Brain microvascular endothelial cell (primary cell): ENCODE data around the gene ENPEP.
"Not testable (repeated sequence)": the region's sequence is repeated elsewhere in the genome, so short reads cannot be mapped to it uniquely, and the experiment has no call there.

Source experiments
- DNase-seq: peaks from one replicate; pipeline ENCODE4 v3.0.0-alpha.2; 2020
- H3K27ac ChIP-seq: fragments of 250-450 bp; sonication (Bioruptor Pico); 2 replicates; pipeline ENCODE4 v1.5.1; 2020; ENCODE audit warnings: mild to moderate bottlenecking, moderate library complexity
- H3K27me3 ChIP-seq: fragments of 250-450 bp; sonication (Bioruptor Pico); replicated peaks from 2 replicates; pipeline ENCODE4 v1.5.1; 2020; ENCODE audit warnings: mild to moderate bottlenecking
- H3K36me3 ChIP-seq: fragments of 250-450 bp; sonication (Bioruptor Pico); replicated peaks from 2 replicates; pipeline ENCODE4 v1.5.1; 2020; ENCODE audit warnings: mild to moderate bottlenecking
- H3K4me3 ChIP-seq: 2 replicates; pipeline ENCODE4 v1.5.1; 2011; ENCODE audit warnings: low read depth, mild to moderate bottlenecking, control low read depth, low read length, moderate library complexity
- CTCF ChIP-seq: IDR thresholded peaks from 2 replicates; pipeline ENCODE4 v1.5.1; 2011; ENCODE audit warnings: low read depth, mild to moderate bottlenecking, moderate library complexity, low read length, control low read depth, inconsistent platforms; ENCODE audit errors: missing control alignments
- in situ Hi-C: cut with HindIII; loops from 2 replicates; pipeline ENCODE4 v1.10.0; 2017; ENCODE audit warnings: low sequenced_read_pairs, low pct_ligation_motif_present

ENPEP gene

GRCh38 chr4:110472583-110473329 is 3.2 kb upstream of the ENPEP start:
- Histone ChIP-seq H3K4me3 (no peak overlapping the region), H3K27ac (no peak overlapping the region), H3K36me3 (no peaks in the 10 kb centered on the region), H3K27me3 (no peaks in the 10 kb centered on the region)
- DNase-seq, result no peak
- in situ Hi-C loops, result no loop called here
- no peak for TF ChIP-seq CTCF

- Histone ChIP-seq H3K27ac (no peak overlapping the region), H3K4me3 (no peak overlapping the region), H3K27me3 (no peaks in the 10 kb centered on the region), H3K36me3 (no peaks in the 10 kb centered on the region)
- in situ Hi-C loops, result no loop called here
- TF ChIP-seq CTCF, result no peak
- DNase-seq, result no peak
These were observed 1.5 kb upstream of the ENPEP start for GRCh38 chr4:110474481-110474880.

- H3K27ac ChIP-seq, H3K27me3 ChIP-seq, H3K36me3 ChIP-seq, DNase-seq, in situ Hi-C loops, H3K4me3 ChIP-seq: not testable (repeated sequence)
These were observed 875 bp upstream of the ENPEP start for GRCh38 chr4:110475080-110475479.

- Histone ChIP-seq H3K36me3 (no peaks in the 10 kb centered on the region), H3K27me3 (no peaks in the 10 kb centered on the region), H3K27ac (no peak overlapping the region), H3K4me3 (no peak overlapping the region)
- DNase-seq, result no peak
- no peak for TF ChIP-seq CTCF
- in situ Hi-C loops, result no loop called here
These were observed 1.9 kb downstream of the ENPEP start for GRCh38 chr4:110477836-110478235.

- DNase-seq, result peak; percentile 96
- in situ Hi-C loops, result no loop called here
- TF ChIP-seq CTCF, result peak; percentile 68
- H3K36me3 ChIP-seq, result no peaks in the 10 kb centered on the region
- H3K27ac ChIP-seq, result peak overlapping the region; percentile 67
- no peak overlapping the region for H3K4me3 ChIP-seq
- no peaks in the 10 kb centered on the region for H3K27me3 ChIP-seq
These were observed 4.1 kb downstream of the ENPEP start for GRCh38 chr4:110480031-110480549.

- no peak for DNase-seq
- H3K36me3 ChIP-seq, result no peaks in the 10 kb centered on the region
- in situ Hi-C loops, result no loop called here
- peak overlapping the region; percentile 67 for H3K27ac ChIP-seq
- no peaks in the 10 kb centered on the region for H3K27me3 ChIP-seq
- no peak overlapping the region for H3K4me3 ChIP-seq
- TF ChIP-seq CTCF, result no peak
These were observed 4.9 kb downstream of the ENPEP start for GRCh38 chr4:110480746-110481271.
